Neural progenitor cell (in vitro differentiated cells): ENCODE measurements around the gene KCP. TPM values are rescaled to one million over a fixed set of nuclear protein-coding genes. Genes with fewer than 3 reads are reported as not detected.

Experiments
- DNase-seq: peaks from one replicate; pipeline ENCODE4 v3.0.0-alpha.2; 2016; ENCODE audit warnings: low spot score
- H2AFZ ChIP-seq: fragments of 200-600 bp; sonication (generic); replicated peaks from 2 replicates; pipeline ENCODE4 v1.6.1; 2016; ENCODE audit warnings: antibody characterized with exemption
- H3F3A ChIP-seq: fragments of 200-600 bp; sonication (generic); 2 replicates; pipeline ENCODE4 v1.6.1; 2016; ENCODE audit warnings: antibody characterized with exemption, low read depth
- H3K27ac ChIP-seq: fragments of 200-600 bp; sonication (generic); 2 replicates; pipeline ENCODE4 v1.5.1; 2016; ENCODE audit warnings: mild to moderate bottlenecking
- H3K27me3 ChIP-seq: fragments of 200-600 bp; sonication (generic); 2 replicates; pipeline ENCODE4 v1.6.1; 2016; ENCODE audit warnings: mild to moderate bottlenecking, moderate library complexity
- H3K36me3 ChIP-seq: fragments of 200-600 bp; sonication (generic); 2 replicates; pipeline ENCODE4 v1.5.1; 2016
- H3K4me1 ChIP-seq: fragments of 200-600 bp; sonication (generic); 2 replicates; pipeline ENCODE4 v1.6.1; 2016; ENCODE audit warnings: mixed run types
- H3K4me2 ChIP-seq: fragments of 200-600 bp; sonication (generic); 2 replicates; pipeline ENCODE4 v1.6.1; 2016
- H3K4me3 ChIP-seq: fragments of 200-600 bp; sonication (generic); 2 replicates; pipeline ENCODE4 v1.5.1; 2016
- H3K79me2 ChIP-seq: fragments of 200-600 bp; sonication (generic); 2 replicates; pipeline ENCODE4 v1.6.1; 2016; ENCODE audit warnings: low read depth
- H3K9ac ChIP-seq: fragments of 200-600 bp; sonication (generic); 2 replicates; pipeline ENCODE4 v1.6.1; 2016
- H3K9me3 ChIP-seq: fragments of 200-600 bp; sonication (generic); 2 replicates; pipeline ENCODE4 v1.5.1; 2016; ENCODE audit warnings: low read depth
- H4K20me1 ChIP-seq: fragments of 200-600 bp; sonication (generic); 2 replicates; pipeline ENCODE4 v1.6.1; 2016; ENCODE audit warnings: low read depth
- H3K27ac Mint-ChIP-seq: 3 replicates; pipeline ENCODE4 v1.8.0; 2021; ENCODE audit warnings: mixed read lengths
- H3K27me3 Mint-ChIP-seq: 2 replicates; pipeline ENCODE4 v1.8.0; 2022; ENCODE audit warnings: low read depth, mild to moderate bottlenecking, inconsistent platforms, moderate library complexity, mixed read lengths; ENCODE audit not compliant: insufficient read depth
- H3K36me3 Mint-ChIP-seq: 3 replicates; pipeline ENCODE4 v1.8.0; 2021; ENCODE audit warnings: mixed read lengths
- H3K4me1 Mint-ChIP-seq: 3 replicates; pipeline ENCODE4 v1.8.0; 2021; ENCODE audit warnings: mixed read lengths
- H3K4me3 Mint-ChIP-seq: 3 replicates; pipeline ENCODE4 v1.8.0; 2021; ENCODE audit warnings: mild to moderate bottlenecking, moderate library complexity, mixed read lengths
- H3K9me3 Mint-ChIP-seq: 3 replicates; pipeline ENCODE4 v1.8.0; 2020; ENCODE audit warnings: mixed read lengths
- EZH2 ChIP-seq: fragments of 200-600 bp; sonication (generic); IDR thresholded peaks from 2 replicates; pipeline ENCODE4 v1.6.1; 2017; ENCODE audit warnings: antibody characterized with exemption, mild to moderate bottlenecking, moderate library complexity
- EZH2phosphoT487 ChIP-seq: fragments of 200-600 bp; sonication (generic); IDR thresholded peaks from 2 replicates; pipeline ENCODE4 v1.6.1; 2017; ENCODE audit warnings: antibody characterized with exemption
- total RNA-seq: library from RNA; depleted of rRNA; stranded (reverse); fragments of >200 nt; gene quantifications from 2 replicates; pipeline ENCODE4 v1.2.3, GENCODE V29; 2015; ENCODE audit warnings: low replicate concordance
- TF ChIP-seq, protein P1 (sequence below): fragments of 200-600 bp; sonication (generic); IDR thresholded peaks from 2 replicates; pipeline ENCODE4 v1.5.1; 2017; ENCODE audit warnings: antibody characterized with exemption, mild to moderate bottlenecking

KCP gene
- total RNA-seq, 1 donor from 2014 or later, result 0.06 TPM

DNA sequence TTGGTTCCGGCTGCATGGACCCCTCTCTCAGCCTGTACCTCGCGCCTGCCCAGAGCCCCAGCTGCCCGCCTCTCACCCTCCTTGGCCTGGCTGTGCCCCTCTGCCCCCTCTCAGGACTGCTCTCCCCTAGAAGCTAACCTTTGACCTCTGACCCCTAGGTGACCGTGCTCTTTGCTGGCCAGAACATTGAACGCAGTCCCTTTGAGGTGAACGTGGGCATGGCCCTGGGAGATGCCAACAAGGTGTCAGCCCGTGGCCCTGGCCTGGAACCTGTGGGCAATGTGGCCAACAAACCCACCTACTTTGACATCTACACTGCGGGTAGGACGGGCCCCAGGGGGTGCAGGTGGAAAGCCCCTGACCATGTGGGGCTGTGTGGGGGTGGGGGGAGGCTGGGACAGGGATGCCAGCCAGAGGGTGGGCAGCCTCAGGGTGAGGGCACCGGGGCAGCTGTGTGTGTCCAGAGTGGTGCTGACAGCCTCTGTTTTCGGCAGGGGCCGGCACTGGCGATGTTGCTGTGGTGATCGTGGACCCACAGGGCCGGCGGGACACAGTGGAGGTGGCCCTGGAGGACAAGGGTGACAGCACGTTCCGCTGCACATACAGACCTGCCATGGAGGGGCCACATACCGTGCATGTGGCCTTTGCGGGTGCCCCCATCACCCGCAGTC lies 72.3 kb downstream of the KCP start:
- Histone ChIP-seq H3K4me3 (no peak overlapping the region), H3K79me2 (no peaks in the 10 kb centered on the region), H3K4me1 (peaks cover 14% of the 10 kb centered on the region), H3K36me3 (no peaks in the 10 kb centered on the region), H2AFZ (no peak overlapping the region), H4K20me1 (no peaks in the 10 kb centered on the region), H3K27ac (no peak overlapping the region), H3K27me3 (no peaks in the 10 kb centered on the region), H3K4me2 (no peak overlapping the region), H3F3A (peaks cover 20% of the 10 kb centered on the region), H3K9ac (no peak overlapping the region), H3K9me3 (no peaks in the 10 kb centered on the region)
- Mint-ChIP-seq H3K27me3 (peaks cover 7% of the 10 kb centered on the region), H3K27ac (no peak overlapping the region), H3K4me1 (peaks cover 14% of the 10 kb centered on the region), H3K4me3 (no peak overlapping the region), H3K9me3 (no peaks in the 10 kb centered on the region), H3K36me3 (no peaks in the 10 kb centered on the region)
- TF ChIP-seq EZH2 (no peak), EZH2phosphoT487 (no peak)
- TF ChIP-seq, protein P1, sequence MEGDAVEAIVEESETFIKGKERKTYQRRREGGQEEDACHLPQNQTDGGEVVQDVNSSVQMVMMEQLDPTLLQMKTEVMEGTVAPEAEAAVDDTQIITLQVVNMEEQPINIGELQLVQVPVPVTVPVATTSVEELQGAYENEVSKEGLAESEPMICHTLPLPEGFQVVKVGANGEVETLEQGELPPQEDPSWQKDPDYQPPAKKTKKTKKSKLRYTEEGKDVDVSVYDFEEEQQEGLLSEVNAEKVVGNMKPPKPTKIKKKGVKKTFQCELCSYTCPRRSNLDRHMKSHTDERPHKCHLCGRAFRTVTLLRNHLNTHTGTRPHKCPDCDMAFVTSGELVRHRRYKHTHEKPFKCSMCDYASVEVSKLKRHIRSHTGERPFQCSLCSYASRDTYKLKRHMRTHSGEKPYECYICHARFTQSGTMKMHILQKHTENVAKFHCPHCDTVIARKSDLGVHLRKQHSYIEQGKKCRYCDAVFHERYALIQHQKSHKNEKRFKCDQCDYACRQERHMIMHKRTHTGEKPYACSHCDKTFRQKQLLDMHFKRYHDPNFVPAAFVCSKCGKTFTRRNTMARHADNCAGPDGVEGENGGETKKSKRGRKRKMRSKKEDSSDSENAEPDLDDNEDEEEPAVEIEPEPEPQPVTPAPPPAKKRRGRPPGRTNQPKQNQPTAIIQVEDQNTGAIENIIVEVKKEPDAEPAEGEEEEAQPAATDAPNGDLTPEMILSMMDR, result no peak
- no peak for DNase-seq

DNA sequence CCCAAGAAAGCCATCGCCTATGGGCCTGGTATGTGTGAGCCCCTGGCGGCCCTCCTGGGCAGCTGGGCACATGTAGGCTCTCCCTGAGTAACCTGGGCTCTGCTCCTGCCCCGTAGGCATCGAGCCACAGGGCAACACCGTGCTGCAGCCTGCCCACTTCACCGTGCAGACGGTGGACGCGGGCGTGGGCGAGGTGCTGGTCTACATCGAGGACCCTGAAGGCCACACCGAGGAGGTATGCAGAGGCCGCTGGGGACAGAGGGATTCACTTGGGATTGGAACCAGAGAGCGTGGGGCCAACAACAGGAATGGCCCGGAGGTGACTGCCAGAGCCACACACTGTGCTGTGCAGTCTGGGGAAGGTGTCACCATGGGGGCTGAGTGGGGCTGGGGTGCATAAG lies 73.0 kb downstream of the KCP start:
- Mint-ChIP-seq H3K27me3 (peaks cover 7% of the 10 kb centered on the region), H3K4me3 (no peak overlapping the region), H3K27ac (no peak overlapping the region), H3K4me1 (peaks cover 21% of the 10 kb centered on the region), H3K36me3 (no peaks in the 10 kb centered on the region), H3K9me3 (no peaks in the 10 kb centered on the region)
- no peak for DNase-seq
- peaks cover 21% of the 10 kb centered on the region for H3K4me1 ChIP-seq
- H3K36me3 ChIP-seq, result no peaks in the 10 kb centered on the region
- H3K9me3 ChIP-seq, result no peaks in the 10 kb centered on the region
- peaks cover 27% of the 10 kb centered on the region for H3F3A ChIP-seq
- TF ChIP-seq, protein P1, result no peak
- TF ChIP-seq EZH2 (no peak), EZH2phosphoT487 (no peak)
- no peak overlapping the region for H2AFZ ChIP-seq
- H3K9ac ChIP-seq, result no peak overlapping the region
- H3K79me2 ChIP-seq, result no peaks in the 10 kb centered on the region
- H3K27ac ChIP-seq, result no peak overlapping the region
- H4K20me1 ChIP-seq, result no peaks in the 10 kb centered on the region
- no peak overlapping the region for H3K4me3 ChIP-seq
- H3K4me2 ChIP-seq, result no peak overlapping the region
- H3K27me3 ChIP-seq, result no peaks in the 10 kb centered on the region

DNA sequence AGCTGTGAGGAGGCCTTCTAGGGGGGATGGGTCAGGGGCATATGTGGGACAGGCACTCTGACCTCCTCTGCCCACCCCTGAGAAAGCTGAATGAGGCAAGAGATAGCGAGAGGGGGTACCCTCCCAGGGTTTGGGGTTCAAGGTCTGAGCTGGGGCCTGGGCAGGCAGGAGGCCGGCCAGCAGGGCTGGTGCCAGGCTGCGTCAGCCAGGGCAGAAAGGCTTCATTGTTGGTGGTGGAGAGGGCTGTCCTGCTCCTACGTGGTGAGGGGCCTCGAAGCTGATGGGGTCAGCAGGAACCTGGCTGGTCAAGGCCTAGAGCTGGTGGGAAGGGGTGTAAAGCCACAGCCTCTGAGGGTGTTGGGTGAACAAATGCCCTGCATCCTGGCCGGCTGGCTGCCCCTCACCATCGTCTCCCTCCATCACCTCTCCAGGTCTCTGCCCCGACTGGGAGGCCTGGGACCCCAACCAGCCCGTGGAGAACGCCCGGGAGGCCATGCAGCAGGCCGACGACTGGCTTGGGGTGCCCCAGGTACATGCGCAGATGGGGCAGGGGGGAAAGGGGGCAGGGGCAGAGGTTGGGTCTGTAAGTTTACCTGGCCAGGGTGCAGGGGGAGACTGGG lies 73.7 kb downstream of the KCP start:
- Histone ChIP-seq H3K4me1 (peaks cover 28% of the 10 kb centered on the region), H3K27me3 (no peaks in the 10 kb centered on the region), H3K4me2 (no peak overlapping the region), H3K79me2 (no peaks in the 10 kb centered on the region), H3K4me3 (no peak overlapping the region), H2AFZ (no peak overlapping the region), H3F3A (peaks cover 34% of the 10 kb centered on the region), H3K9me3 (no peaks in the 10 kb centered on the region), H4K20me1 (no peaks in the 10 kb centered on the region), H3K9ac (no peak overlapping the region), H3K27ac (no peak overlapping the region), H3K36me3 (no peaks in the 10 kb centered on the region)
- Mint-ChIP-seq H3K36me3 (no peaks in the 10 kb centered on the region), H3K27me3 (peaks cover 7% of the 10 kb centered on the region), H3K27ac (peak overlapping the region; percentile 89), H3K4me1 (peaks cover 24% of the 10 kb centered on the region), H3K9me3 (no peaks in the 10 kb centered on the region), H3K4me3 (no peak overlapping the region)
- no peak for TF ChIP-seq EZH2phosphoT487
- TF ChIP-seq, protein P1, result no peak
- no peak for TF ChIP-seq EZH2
- DNase-seq, result no peak
